C4-2B (cell line): Measurements from ENCODE around the gene REPIN1.

ENCODE experiments used
- CTCF ChIP-seq: fragments of 450-650 bp; conservative IDR thresholded peaks from 2 replicates; pipeline ENCODE4 v1.5.1; 2017; ENCODE audit warnings: mild to moderate bottlenecking
- ZFX ChIP-seq: fragments of 450-650 bp; IDR thresholded peaks from 2 replicates; pipeline ENCODE4 v1.6.1; 2017

GRCh38 chr7:150383710-150384397 is 15.2 kb downstream of the REPIN1 start:
- TF ChIP-seq CTCF (no peak), ZFX (no peak)
